ENCODE results near the gene HOXD11.

GRCh38 chr2:176118601-176119339, 11.7 kb downstream of the HOXD11 start:
- no peak for TF ChIP-seq POLR2AphosphoS5 (IDR thresholded peaks at IDR 0.05; ENCODE audit: low read depth, low read length)
- no peak for TF ChIP-seq POLR2A (IDR thresholded peaks at IDR 0.05; ENCODE audit: low read depth, low read length)

All from GM12892 (cell line).